ENCODE measurements around the gene UPB1. TPM values are rescaled to one million over a fixed set of nuclear protein-coding genes. Genes with fewer than 3 reads are reported as not detected.
"Not testable (repeated sequence)": the region's sequence is repeated elsewhere in the genome, so short reads cannot be mapped to it uniquely, and the experiment has no call there.

UPB1 gene
- total and polyA plus RNA-seq, 2 experiments from 2014 or later: 0.39 to 1.6 TPM

DNA sequence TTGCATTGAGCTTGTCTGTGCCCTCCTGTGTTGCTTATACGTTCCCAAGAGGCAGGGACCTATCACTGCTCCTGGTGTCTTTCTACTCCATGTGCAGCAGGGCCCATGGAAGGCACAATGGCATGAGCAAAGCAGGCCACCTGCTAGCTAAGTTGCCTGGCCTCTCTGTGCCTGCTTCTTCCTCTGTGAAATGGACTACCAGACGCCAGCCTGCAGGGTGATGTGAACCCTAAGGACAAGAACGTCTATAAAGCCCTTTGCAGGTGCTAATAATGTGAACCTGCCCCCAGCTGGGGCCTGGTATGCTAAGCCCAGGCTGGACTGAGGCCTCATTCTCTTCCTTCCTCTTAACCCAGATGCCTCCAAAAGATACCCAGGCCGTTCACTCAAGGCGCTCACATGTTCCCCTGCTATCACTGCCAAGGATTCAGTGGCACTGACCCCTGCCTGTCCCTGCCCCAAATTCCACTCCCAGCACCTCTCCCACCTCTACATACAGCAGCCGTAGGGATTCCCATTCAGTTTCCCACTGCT is 55.8 kb downstream of the UPB1 start:
- H3K9me2 ChIP-seq (replicated peaks; ENCODE audit: insufficient read depth): no peaks in the 10 kb centered on the region
- H3K27ac ChIP-seq: peak overlapping the region; percentile 94
- no peak overlapping the region for H3K4me2 ChIP-seq
- H3K79me2 ChIP-seq: peaks cover 69% of the 10 kb centered on the region
- no peaks in the 10 kb centered on the region for H3K36me3 ChIP-seq (replicated peaks; ENCODE audit: insufficient read depth, low read depth)
- peaks cover 14% of the 10 kb centered on the region for H4K20me1 ChIP-seq (ENCODE audit: insufficient read depth, poor library complexity, severe bottlenecking)
- H3K4me3 ChIP-seq: no peak overlapping the region
- H3K4me1 ChIP-seq (ENCODE audit: insufficient read depth): peaks cover 38% of the 10 kb centered on the region
- TF ChIP-seq EZH2phosphoT487 (IDR thresholded peaks at IDR 0.05; ENCODE audit: low read depth, severe bottlenecking, unreplicated experiment) (no peak), EZH2 (IDR thresholded peaks at IDR 0.05; ENCODE audit: borderline replicate concordance) (no peak)
- TF ChIP-seq, protein P1, sequence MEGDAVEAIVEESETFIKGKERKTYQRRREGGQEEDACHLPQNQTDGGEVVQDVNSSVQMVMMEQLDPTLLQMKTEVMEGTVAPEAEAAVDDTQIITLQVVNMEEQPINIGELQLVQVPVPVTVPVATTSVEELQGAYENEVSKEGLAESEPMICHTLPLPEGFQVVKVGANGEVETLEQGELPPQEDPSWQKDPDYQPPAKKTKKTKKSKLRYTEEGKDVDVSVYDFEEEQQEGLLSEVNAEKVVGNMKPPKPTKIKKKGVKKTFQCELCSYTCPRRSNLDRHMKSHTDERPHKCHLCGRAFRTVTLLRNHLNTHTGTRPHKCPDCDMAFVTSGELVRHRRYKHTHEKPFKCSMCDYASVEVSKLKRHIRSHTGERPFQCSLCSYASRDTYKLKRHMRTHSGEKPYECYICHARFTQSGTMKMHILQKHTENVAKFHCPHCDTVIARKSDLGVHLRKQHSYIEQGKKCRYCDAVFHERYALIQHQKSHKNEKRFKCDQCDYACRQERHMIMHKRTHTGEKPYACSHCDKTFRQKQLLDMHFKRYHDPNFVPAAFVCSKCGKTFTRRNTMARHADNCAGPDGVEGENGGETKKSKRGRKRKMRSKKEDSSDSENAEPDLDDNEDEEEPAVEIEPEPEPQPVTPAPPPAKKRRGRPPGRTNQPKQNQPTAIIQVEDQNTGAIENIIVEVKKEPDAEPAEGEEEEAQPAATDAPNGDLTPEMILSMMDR (IDR thresholded peaks at IDR 0.05; ENCODE audit: poor library complexity): no peak
- H3K27me3 ChIP-seq: no peaks in the 10 kb centered on the region
- 94% methylated on average over 6 of the region's 6 CpGs for WGBS (ENCODE audit: low lambda C conversion rate, missing lambda C conversion rate)
- H2AFZ ChIP-seq: no peak overlapping the region
- DNase-seq (ENCODE audit: low spot score): no peak
- H3K9me3 ChIP-seq (ENCODE audit: low read depth): no peaks in the 10 kb centered on the region

DNA sequence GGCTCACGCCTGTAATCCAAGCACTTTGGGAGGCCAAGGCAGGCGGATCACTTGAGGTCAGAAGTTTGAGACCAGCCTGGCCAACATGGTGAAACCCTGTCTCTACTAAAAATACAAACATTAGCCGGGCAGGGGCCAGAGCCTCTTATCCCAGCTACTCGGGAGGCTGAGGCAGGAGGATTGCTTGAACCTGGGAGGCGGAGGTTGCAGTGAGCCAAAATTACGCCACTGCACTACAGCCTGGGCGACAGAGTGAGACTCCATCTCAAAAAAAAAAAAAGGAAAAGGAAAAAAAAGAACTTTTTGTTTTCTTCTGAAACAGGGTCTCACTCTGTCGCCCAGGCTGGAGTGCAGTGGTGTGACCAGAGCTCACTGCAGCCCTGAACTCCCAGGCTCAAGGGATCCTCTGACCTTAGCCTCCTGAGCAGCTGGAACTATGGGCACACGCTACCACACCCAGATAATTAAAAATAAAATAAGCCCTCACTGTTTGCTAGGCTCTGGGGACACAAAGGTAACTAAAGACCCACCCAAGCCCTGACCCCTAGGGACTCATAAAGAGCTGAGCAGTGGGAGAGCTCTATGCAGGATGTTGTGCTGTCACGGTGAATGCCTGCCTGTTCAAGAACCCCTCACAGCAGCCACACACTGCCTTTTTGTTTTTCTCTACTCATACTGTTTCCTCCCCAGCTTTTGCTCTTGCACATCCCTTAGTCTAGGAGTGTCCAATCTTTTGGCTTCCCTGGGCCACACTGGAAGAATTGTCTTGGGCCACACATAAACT is 57.6 kb downstream of the UPB1 start:
- H3K27ac ChIP-seq: peak overlapping the region; percentile 94
- H3K9me2 ChIP-seq (replicated peaks; ENCODE audit: insufficient read depth); H3K36me3 ChIP-seq (replicated peaks; ENCODE audit: insufficient read depth, low read depth); H2AFZ ChIP-seq; H3K4me3 ChIP-seq; H3K9me3 ChIP-seq (ENCODE audit: low read depth); DNase-seq (ENCODE audit: low spot score); H3K27me3 ChIP-seq: not testable (repeated sequence)
- WGBS (ENCODE audit: low lambda C conversion rate, missing lambda C conversion rate): 87% methylated on average over 10 of the region's 10 CpGs
- H3K4me1 ChIP-seq (ENCODE audit: insufficient read depth): peaks cover 48% of the 10 kb centered on the region
- peaks cover 23% of the 10 kb centered on the region for H4K20me1 ChIP-seq (ENCODE audit: insufficient read depth, poor library complexity, severe bottlenecking)
- H3K79me2 ChIP-seq: peaks cover 78% of the 10 kb centered on the region
- H3K4me2 ChIP-seq: peak overlapping the region; percentile 93

DNA sequence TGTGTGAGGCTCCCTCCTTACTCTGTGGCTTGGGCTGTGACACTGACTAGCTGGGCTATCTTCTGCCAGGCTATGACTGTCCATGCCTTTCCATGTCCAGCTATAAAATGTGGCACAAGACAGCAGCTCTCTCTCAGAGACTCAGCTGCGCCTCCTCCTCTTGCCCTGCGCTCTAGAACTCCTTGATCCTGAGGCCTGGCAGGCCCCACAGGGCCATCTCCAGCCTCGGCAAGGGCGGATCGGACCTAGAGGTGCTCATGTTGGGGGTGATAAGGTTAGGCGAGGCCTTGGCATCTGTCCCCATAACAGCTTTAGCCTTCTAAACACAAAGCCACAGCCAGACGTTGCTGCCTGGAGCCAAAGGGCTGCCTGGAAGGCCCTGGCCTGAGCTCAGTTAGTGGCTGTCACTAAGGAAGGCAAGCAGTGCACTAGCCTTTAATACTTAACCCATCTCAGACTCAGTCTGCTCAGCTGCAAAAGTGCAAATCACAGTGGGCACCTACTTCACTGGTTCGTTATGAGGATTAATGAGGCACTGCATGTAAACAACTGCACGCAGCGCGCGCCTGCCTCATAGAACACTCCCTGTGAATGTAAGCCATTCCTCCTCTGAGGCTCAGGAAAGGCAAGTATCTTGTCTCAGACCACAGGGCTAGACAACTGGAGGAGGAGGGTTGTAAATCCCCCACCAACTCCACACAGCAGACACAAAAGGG is 58.6 kb downstream of the UPB1 start:
- Histone ChIP-seq H3K27me3 (no peaks in the 10 kb centered on the region), H3K9me2 (replicated peaks; ENCODE audit: insufficient read depth) (no peaks in the 10 kb centered on the region), H2AFZ (no peak overlapping the region), H3K4me3 (peak overlapping the region; percentile 48), H3K4me1 (ENCODE audit: insufficient read depth) (peaks cover 48% of the 10 kb centered on the region), H3K9me3 (ENCODE audit: low read depth) (no peaks in the 10 kb centered on the region), H3K27ac (peak overlapping the region; percentile 94), H3K4me2 (peak overlapping the region; percentile 93), H3K79me2 (peaks cover 79% of the 10 kb centered on the region), H4K20me1 (ENCODE audit: insufficient read depth, poor library complexity, severe bottlenecking) (peaks cover 23% of the 10 kb centered on the region), H3K36me3 (replicated peaks; ENCODE audit: insufficient read depth, low read depth) (no peaks in the 10 kb centered on the region)
- TF ChIP-seq EZH2 (IDR thresholded peaks at IDR 0.05; ENCODE audit: borderline replicate concordance) (no peak), EZH2phosphoT487 (IDR thresholded peaks at IDR 0.05; ENCODE audit: low read depth, severe bottlenecking, unreplicated experiment) (no peak)
- TF ChIP-seq, protein P1 (IDR thresholded peaks at IDR 0.05; ENCODE audit: poor library complexity): no peak
- peak; percentile 38 for DNase-seq (ENCODE audit: low spot score)
- WGBS (ENCODE audit: low lambda C conversion rate, missing lambda C conversion rate): 51% methylated on average over 12 of the region's 12 CpGs

All from hepatocyte (in vitro differentiated cells).